SKM-1 (cell line): ENCODE measurements around the gene UGT2A1.
A peak's percentile ranks its signal among the peaks of the same experiment; 100 is the strongest.
"Not testable (repeated sequence)": the region's sequence is repeated elsewhere in the genome, so short reads cannot be mapped to it uniquely, and the experiment has no call there.

Experiments
- DNase-seq: peaks from one replicate; lab custom pipeline; 2025; ENCODE audit not compliant: unreplicated experiment; lab: John Stamatoyannopoulos, UW

UGT2A1 gene

DNA sequence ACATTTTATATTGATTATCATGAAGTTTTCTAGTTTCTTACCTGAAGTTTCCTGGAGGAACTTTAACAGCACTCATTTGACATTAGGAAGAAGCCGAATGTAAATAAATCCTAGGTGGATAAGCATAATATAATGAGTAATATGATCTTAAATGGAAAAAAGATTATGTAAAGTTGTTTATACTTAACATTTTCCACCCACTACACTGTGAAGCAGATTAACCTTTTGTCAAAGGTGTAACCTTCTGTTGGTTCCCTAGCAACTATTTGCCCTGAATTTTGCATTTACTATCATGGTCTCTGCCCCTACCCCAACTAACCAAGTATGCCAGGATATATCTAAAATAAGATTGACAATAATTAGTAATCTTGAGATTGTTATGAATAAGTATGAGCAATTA is at the start of gene UGT2A1:
Gene UGT2A1, minus strand, starts transcription at position 101 of the 400 bp plus-strand sequence. CDS start 5,603 bp downstream, outside the sequence.
- DNase-seq = no peak

GRCh38 chr4:69702201-69702600 is 49.2 kb upstream of the UGT2A1 start:
- no peak for DNase-seq

- DNase-seq = no peak
Observed at GRCh38 chr4:69701696-69702095, 48.6 kb upstream of the UGT2A1 start.

GRCh38 chr4:69697536-69698242 is 44.6 kb upstream of the UGT2A1 start:
- no peak for DNase-seq

GRCh38 chr4:69689599-69689998 is 36.6 kb upstream of the UGT2A1 start:
- peak; percentile 28 for DNase-seq

GRCh38 chr4:69684804-69685203 is 31.8 kb upstream of the UGT2A1 start:
- no peak for DNase-seq

- no peak for DNase-seq
Observed at GRCh38 chr4:69668680-69669079, 15.6 kb upstream of the UGT2A1 start.

GRCh38 chr4:69664009-69664408 is 11.0 kb upstream of the UGT2A1 start:
- DNase-seq = not testable (repeated sequence)

DNA sequence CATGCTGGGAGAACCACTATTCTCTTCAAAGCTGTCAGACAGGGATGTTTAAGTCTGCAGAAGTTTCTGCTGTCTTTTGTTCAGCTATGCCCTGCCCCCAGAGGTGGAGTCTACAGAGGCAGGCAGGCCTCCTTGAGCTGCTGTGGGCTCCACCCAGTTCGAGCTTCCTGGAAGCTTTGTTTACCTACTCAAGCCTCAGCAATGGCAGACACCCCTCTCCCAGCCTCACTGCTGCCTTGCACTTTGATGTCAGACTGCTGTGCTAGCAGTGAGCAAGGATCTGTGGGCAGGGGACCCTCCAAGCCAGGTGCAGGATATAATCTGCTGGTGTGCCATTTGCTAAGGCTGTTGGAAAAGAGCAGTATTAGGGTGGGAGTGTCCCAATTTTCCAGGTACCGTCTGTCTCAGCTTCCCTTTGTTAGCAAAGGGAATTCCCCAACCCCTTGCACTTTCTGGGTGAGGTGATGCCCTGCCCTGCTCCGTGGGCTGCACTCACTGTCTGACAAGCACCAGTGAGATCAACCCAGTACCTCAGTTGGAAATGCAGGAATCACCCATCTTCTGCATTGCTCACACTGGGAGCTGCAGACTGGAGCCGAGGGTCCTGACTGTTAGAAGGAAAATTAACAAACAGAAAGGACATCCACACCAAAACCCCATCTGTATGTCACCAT is 8.2 kb upstream of the UGT2A1 start:
- not testable (repeated sequence) for DNase-seq

- no peak for DNase-seq
Observed at GRCh38 chr4:69658133-69658532, 5.1 kb upstream of the UGT2A1 start.

GRCh38 chr4:69656653-69657158 is 3.7 kb upstream of the UGT2A1 start:
- no peak for DNase-seq

DNA sequence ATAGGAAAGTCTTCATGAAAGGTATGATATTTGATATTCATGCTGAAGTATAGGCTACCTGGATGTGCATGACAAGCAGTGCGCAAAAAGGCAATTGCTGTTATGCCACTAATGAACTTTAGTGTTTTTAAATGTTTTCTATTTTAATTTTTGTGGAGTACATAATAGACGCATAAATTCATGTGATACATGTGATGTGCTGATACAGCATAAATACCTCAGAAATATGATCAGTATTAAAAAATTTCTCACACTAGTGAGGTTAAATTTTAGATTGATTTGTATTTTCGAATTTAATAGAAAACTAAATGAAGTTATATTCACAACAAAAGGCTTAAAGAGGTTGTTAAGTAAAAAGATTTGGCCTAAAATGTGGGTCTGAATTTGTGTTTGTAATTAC is 2.2 kb downstream of the UGT2A1 start:
- no peak for DNase-seq

GRCh38 chr4:69649629-69650028 is 3.4 kb downstream of the UGT2A1 start:
- DNase-seq = no peak

DNA sequence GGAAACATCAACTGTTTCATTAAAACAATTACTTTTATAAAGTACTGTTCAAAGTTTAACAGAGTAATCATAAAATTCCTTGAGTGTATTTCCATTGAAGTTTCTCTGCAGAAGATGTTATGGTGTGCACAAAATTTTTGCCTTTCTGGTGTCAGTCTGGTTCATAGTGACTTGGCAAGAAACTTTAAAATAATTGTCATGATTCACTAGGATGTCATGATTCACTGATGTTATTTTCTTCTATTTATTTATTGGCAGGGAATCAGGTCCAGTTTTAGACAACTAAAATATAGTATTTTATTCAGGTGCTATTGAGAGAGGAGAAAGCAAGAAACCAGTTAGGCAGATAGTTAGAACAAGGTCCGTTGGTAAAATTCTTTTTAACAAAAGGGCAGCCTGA is 3.8 kb downstream of the UGT2A1 start:
- no peak for DNase-seq

DNA sequence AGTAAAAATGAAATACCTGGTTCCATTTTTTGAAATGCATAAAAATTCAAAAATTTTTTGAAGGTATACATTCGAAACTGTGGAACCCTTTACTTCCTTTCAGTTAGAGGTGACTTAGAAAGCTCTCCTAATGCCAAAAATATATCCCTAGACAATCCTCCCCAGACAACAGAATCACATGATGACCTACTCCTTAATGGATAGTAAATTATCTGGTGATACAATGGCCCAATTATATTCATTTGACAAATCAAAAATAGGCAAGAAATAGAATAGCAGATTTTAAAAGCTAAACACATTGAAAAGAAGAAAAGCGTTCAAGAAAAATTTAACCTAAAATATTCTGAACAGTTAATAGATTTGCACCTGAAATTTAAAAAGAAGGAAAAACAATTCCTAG is 10.1 kb downstream of the UGT2A1 start:
- no peak for DNase-seq

GRCh38 chr4:69640289-69640688 is 12.8 kb downstream of the UGT2A1 start:
- DNase-seq = no peak

GRCh38 chr4:69639542-69639941 is 13.5 kb downstream of the UGT2A1 start, which contains the start of gene UGT2A2:
Gene UGT2A2, minus strand, starts transcription at chr4:69639642. Its CDS starts 2 bp downstream, at chr4:69639640.
- DNase-seq = no peak

DNA sequence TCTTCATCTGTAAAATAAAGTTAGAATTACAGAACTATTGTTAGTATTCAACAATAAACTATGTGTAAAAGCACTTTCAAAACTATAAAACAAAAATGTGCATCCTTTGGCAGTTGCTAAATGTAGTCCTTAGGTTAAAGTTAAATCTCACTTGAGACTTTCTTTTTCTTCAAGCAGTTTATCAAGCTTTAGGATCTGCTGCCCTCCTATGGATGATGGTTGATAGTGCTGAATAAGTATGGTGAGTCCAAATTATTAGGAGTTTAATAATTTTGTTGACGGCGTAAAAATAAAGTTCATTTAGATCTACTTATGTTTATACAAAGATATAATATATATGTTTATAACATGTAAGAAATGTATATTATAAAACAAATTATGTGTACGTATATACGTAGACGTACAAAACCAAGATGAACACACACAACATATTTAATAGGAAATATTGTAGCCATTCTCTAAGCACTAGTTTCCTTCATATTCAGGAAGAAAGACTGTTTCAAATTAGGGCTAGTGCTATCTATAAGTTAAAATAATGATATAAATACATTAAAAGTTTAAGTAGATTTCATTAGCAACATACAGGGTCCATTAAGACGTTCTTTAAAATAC is 35.9 kb downstream of the UGT2A1 start:
- no peak for DNase-seq

GRCh38 chr4:69610484-69610883 is 42.6 kb downstream of the UGT2A1 start:
- no peak for DNase-seq

DNA sequence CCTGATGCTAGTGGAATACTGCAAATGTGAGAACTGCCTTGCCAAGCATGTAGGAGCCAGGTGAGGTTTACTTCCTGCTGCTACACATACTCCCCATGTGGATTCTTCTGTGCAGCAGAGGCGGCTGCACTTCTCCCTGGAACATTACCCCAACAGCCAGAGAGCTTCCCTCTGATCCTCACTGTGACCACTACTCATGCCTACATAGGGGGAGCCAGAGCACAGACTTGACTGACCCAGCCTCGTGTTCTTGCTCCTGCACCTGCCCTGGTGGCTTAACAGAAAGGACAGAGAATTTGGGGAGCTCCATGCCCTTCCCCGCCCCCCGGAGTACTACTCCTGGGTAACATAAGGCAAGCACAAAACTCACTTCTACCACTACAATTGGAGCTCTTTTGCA is 52.0 kb downstream of the UGT2A1 start:
- DNase-seq = no peak

GRCh38 chr4:69600013-69600412 is 53.0 kb downstream of the UGT2A1 start:
- no peak for DNase-seq

DNA sequence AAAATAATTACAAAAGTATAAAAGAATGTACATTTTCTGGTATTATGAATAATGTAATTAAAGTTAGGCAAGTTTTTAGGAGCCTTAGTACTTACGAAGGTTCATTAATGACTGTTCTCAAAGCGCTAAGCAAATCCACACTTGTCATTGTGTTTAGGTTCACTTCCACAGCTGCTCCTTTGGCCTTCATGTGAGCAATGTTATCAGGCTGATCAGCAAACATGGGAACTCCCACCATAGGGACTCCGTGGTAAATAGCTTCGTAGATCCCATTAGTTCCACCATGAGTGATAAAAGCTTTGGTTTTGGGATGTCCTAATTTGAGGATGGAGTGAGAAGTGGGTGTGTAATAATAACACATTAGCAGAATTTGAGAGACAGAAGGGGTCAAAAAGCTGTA is 58.7 kb downstream of the UGT2A1 start:
- no peak for DNase-seq
